SK-N-SH treated with all-trans-retinoic acid at 6 μM for 48 hours (cell line): ENCODE data around the gene IMMP2L.

Source experiments
- ATAC-seq: fragments of 200-7000 bp; cut with Tn5 transposase; 3 replicates; pipeline ENCODE4 v1.9.1; 2020; ENCODE audit warnings: mild to moderate bottlenecking, moderate library complexity
- ARNTL ChIP-seq: fragments of 450-650 bp; formaldehyde crosslinking; IDR thresholded peaks from 2 replicates; pipeline ENCODE4 v1.5.0; 2020; ENCODE audit warnings: low read depth, mild to moderate bottlenecking, moderate library complexity, borderline replicate concordance
- BACH2 ChIP-seq: fragments of 250-450 bp; sonication (Bioruptor Pico); IDR thresholded peaks from 2 replicates; pipeline ENCODE4 v1.9.0; 2021; ENCODE audit warnings: mild to moderate bottlenecking, borderline replicate concordance
- CREB5 ChIP-seq: fragments of 250-450 bp; sonication (Bioruptor Pico); IDR thresholded peaks from 2 replicates; pipeline ENCODE4 v1.5.1; 2020; ENCODE audit warnings: low read depth, mild to moderate bottlenecking, moderate library complexity
- CSDC2 ChIP-seq: fragments of 250-450 bp; sonication (Bioruptor Pico); IDR thresholded peaks from 2 replicates; pipeline ENCODE4 v1.5.0; 2020; ENCODE audit warnings: mild to moderate bottlenecking, moderate library complexity
- CSRNP3 ChIP-seq: fragments of 250-450 bp; sonication (Bioruptor Pico); IDR thresholded peaks from 2 replicates; pipeline ENCODE4 v1.5.1; 2021; ENCODE audit warnings: mild to moderate bottlenecking, moderate library complexity
- ESRRG ChIP-seq: fragments of 250-450 bp; sonication (Bioruptor Pico); IDR thresholded peaks from 2 replicates; pipeline ENCODE4 v1.6.1; 2021; ENCODE audit warnings: mild to moderate bottlenecking
- GLIS3 ChIP-seq: fragments of 250-450 bp; sonication (Bioruptor Pico); IDR thresholded peaks from 2 replicates; pipeline ENCODE4 v1.5.0; 2020; ENCODE audit warnings: mild to moderate bottlenecking, moderate library complexity
- ISL1 ChIP-seq: fragments of 250-450 bp; sonication (Bioruptor Pico); IDR thresholded peaks from 2 replicates; pipeline ENCODE4 v2.1.2; 2022; ENCODE audit warnings: mild to moderate bottlenecking, moderate library complexity
- OSR1 ChIP-seq: fragments of 250-450 bp; sonication (Bioruptor Pico); IDR thresholded peaks from 2 replicates; pipeline ENCODE4 v1.8.0; 2022; ENCODE audit warnings: moderate library complexity, mild to moderate bottlenecking, inconsistent platforms
- PATZ1 ChIP-seq: fragments of 250-450 bp; sonication (Bioruptor Pico); IDR thresholded peaks from 2 replicates; pipeline ENCODE4 v1.8.0; 2020; ENCODE audit warnings: mild to moderate bottlenecking, moderate library complexity, borderline replicate concordance
- PPARA ChIP-seq: fragments of 250-450 bp; sonication (Bioruptor Pico); IDR thresholded peaks from 2 replicates; pipeline ENCODE4 v1.5.0; 2020; ENCODE audit warnings: mild to moderate bottlenecking, borderline replicate concordance
- RARB ChIP-seq: fragments of 250-450 bp; sonication (Bioruptor Pico); IDR thresholded peaks from 2 replicates; pipeline ENCODE4 v1.8.0; 2021; ENCODE audit warnings: mild to moderate bottlenecking, moderate library complexity
- SNAI2 ChIP-seq: fragments of 250-450 bp; sonication (Bioruptor Pico); IDR thresholded peaks from 2 replicates; pipeline ENCODE4 v1.5.0; 2020; ENCODE audit warnings: mild to moderate bottlenecking, moderate library complexity
- TCF4 ChIP-seq: fragments of 250-450 bp; sonication (Bioruptor Pico); IDR thresholded peaks from 2 replicates; pipeline ENCODE4 v1.8.0; 2021; ENCODE audit warnings: mild to moderate bottlenecking, moderate library complexity, borderline replicate concordance
- TOX ChIP-seq: fragments of 250-450 bp; sonication (Bioruptor Pico); IDR thresholded peaks from 2 replicates; pipeline ENCODE4 v1.8.0; 2021; ENCODE audit warnings: mild to moderate bottlenecking, moderate library complexity, borderline replicate concordance
- TSHZ2 ChIP-seq: fragments of 250-450 bp; sonication (Bioruptor Pico); IDR thresholded peaks from 2 replicates; pipeline ENCODE4 v1.5.0; 2020; ENCODE audit warnings: mild to moderate bottlenecking, moderate library complexity
- ZC3H10 ChIP-seq: fragments of 250-450 bp; sonication (Bioruptor Pico); IDR thresholded peaks from 2 replicates; pipeline ENCODE4 v1.5.1; 2021; ENCODE audit warnings: mild to moderate bottlenecking, moderate library complexity
- ZFP3 ChIP-seq: fragments of 250-450 bp; sonication (Bioruptor Pico); IDR thresholded peaks from 2 replicates; pipeline ENCODE4 v1.5.0; 2020; ENCODE audit warnings: mild to moderate bottlenecking, moderate library complexity
- ZFP30 ChIP-seq: fragments of 450-650 bp; formaldehyde crosslinking; IDR thresholded peaks from 2 replicates; pipeline ENCODE4 v1.5.0; 2022; ENCODE audit warnings: mild to moderate bottlenecking, moderate library complexity
- ZNF565 ChIP-seq: fragments of 450-650 bp; formaldehyde crosslinking; conservative IDR thresholded peaks from 2 replicates; pipeline ENCODE4 v1.5.0; 2020; ENCODE audit warnings: low read depth, mild to moderate bottlenecking, moderate library complexity
- ZNF70 ChIP-seq: fragments of 450-650 bp; formaldehyde crosslinking; IDR thresholded peaks from 2 replicates; pipeline ENCODE4 v1.5.0; 2020; ENCODE audit warnings: mild to moderate bottlenecking, moderate library complexity
- ZNF8 ChIP-seq: fragments of 450-650 bp; formaldehyde crosslinking; IDR thresholded peaks from 2 replicates; pipeline ENCODE4 v1.5.0; 2020; ENCODE audit warnings: mild to moderate bottlenecking, moderate library complexity

The IMMP2L gene

GRCh38 chr7:111264981-111265380 is 297.3 kb downstream of the IMMP2L start:
- ATAC-seq = no peak
- TF ChIP-seq CREB5 (no peak), OSR1 (CRISPR knock-in tag) (no peak), ZC3H10 (CRISPR knock-in tag) (no peak), CSRNP3 (CRISPR knock-in tag) (no peak), ZNF8 (CRISPR knock-in tag) (no peak), BACH2 (no peak), CSDC2 (CRISPR knock-in tag) (no peak), ZNF70 (CRISPR knock-in tag) (no peak), TCF4 (CRISPR knock-in tag) (no peak)

- ATAC-seq = no peak
- TF ChIP-seq SNAI2 (CRISPR knock-in tag) (no peak), CSDC2 (CRISPR knock-in tag) (no peak), ZFP30 (CRISPR knock-in tag) (no peak), ZFP3 (CRISPR knock-in tag) (no peak), GLIS3 (CRISPR knock-in tag) (no peak), TOX (CRISPR knock-in tag) (no peak), ZNF70 (CRISPR knock-in tag) (no peak), ARNTL (CRISPR knock-in tag) (no peak), TSHZ2 (no peak), BACH2 (no peak), CSRNP3 (CRISPR knock-in tag) (no peak), TCF4 (CRISPR knock-in tag) (no peak)
These were observed 298.0 kb downstream of the IMMP2L start for GRCh38 chr7:111264111-111264868.

- no peak for TF ChIP-seq CSDC2 (CRISPR knock-in tag)
- TF ChIP-seq ISL1 = 0 out of 2 replicates have a peak, but pooled peaks have one; percentile 17
- ATAC-seq = no peak
These were observed 299.8 kb downstream of the IMMP2L start for GRCh38 chr7:111262293-111263116.

- ATAC-seq = no peak
- TF ChIP-seq CSDC2 (CRISPR knock-in tag) = no peak
- TF ChIP-seq ISL1 = no peak
- no peak for TF ChIP-seq PPARA
- no peak for TF ChIP-seq CREB5
- no peak for TF ChIP-seq ZNF565 (CRISPR knock-in tag)
- no peak for TF ChIP-seq ZFP30 (CRISPR knock-in tag)
- TF ChIP-seq CSRNP3 (CRISPR knock-in tag) = no peak
- TF ChIP-seq TOX (CRISPR knock-in tag) = no peak
- TF ChIP-seq RARB (CRISPR knock-in tag) = no peak
- no peak for TF ChIP-seq PATZ1 (CRISPR knock-in tag)
- TF ChIP-seq ZNF70 (CRISPR knock-in tag) = no peak
- TF ChIP-seq GLIS3 (CRISPR knock-in tag) = no peak
- no peak for TF ChIP-seq SNAI2 (CRISPR knock-in tag)
- no peak for TF ChIP-seq ESRRG (CRISPR knock-in tag)
These were observed 300.8 kb downstream of the IMMP2L start for GRCh38 chr7:111261496-111261895.
